Neural cell (in vitro differentiated cells): ENCODE data around the gene LPCAT4. TPM values are rescaled to one million over a fixed set of nuclear protein-coding genes. Genes with fewer than 3 reads are reported as not detected.

Experiments
- H2AFZ ChIP-seq: fragments of 200-600, 300-800 bp; sonication (generic), shearing (Covaris generic); 2 replicates; pipeline ENCODE4 v1.6.0; 2014; ENCODE audit warnings: low read depth, mild to moderate bottlenecking, antibody characterized with exemption, low read length, moderate library complexity
- H3F3A ChIP-seq: fragments of 200-600 bp; shearing (Covaris generic); 2 replicates; pipeline ENCODE4 v1.6.1; 2016; ENCODE audit warnings: mild to moderate bottlenecking, moderate library complexity, mixed read lengths, antibody characterized with exemption, low read length; ENCODE audit not compliant: insufficient read depth, poor library complexity, severe bottlenecking
- H3K27ac ChIP-seq: fragments of 200-600, 300-800 bp; sonication (generic), shearing (Covaris generic); 2 replicates; pipeline ENCODE4 v1.5.1; 2014; ENCODE audit warnings: mild to moderate bottlenecking, low read length, moderate library complexity
- H3K27me3 ChIP-seq: fragments of 300-800, 200-600 bp; sonication (generic), shearing (Covaris generic); 2 replicates; pipeline ENCODE4 v1.6.0; 2014; ENCODE audit warnings: mild to moderate bottlenecking, low read depth, low read length, moderate library complexity; ENCODE audit not compliant: insufficient read depth
- H3K36me3 ChIP-seq: fragments of 300-800, 200-600 bp; sonication (generic), shearing (Covaris generic); 2 replicates; pipeline ENCODE4 v1.5.1; 2014; ENCODE audit warnings: mild to moderate bottlenecking, antibody characterized with exemption, low read length, moderate library complexity; ENCODE audit not compliant: insufficient read depth
- H3K4me2 ChIP-seq: fragments of 300-800, 200-600 bp; sonication (generic), shearing (Covaris generic); 2 replicates; pipeline ENCODE4 v1.6.0; 2014; ENCODE audit warnings: mild to moderate bottlenecking, low read length
- H3K4me3 ChIP-seq: fragments of 300-800, 200-600 bp; sonication (generic), shearing (Covaris generic); 2 replicates; pipeline ENCODE4 v1.5.1; 2014; ENCODE audit warnings: mild to moderate bottlenecking, low read length, moderate library complexity
- H3K79me2 ChIP-seq: fragments of 200-600 bp; shearing (Covaris generic); replicated peaks from 2 replicates; pipeline ENCODE4 v1.6.0; 2014; ENCODE audit warnings: mild to moderate bottlenecking, low read length, moderate library complexity; ENCODE audit not compliant: insufficient read depth
- H3K9ac ChIP-seq: fragments of 300-800, 200-600 bp; sonication (generic), shearing (Covaris generic); 2 replicates; pipeline ENCODE4 v1.6.1; 2016; ENCODE audit warnings: mild to moderate bottlenecking, low read length, mixed read lengths
- H3K9me2 ChIP-seq: fragments of 200-600 bp; shearing (Covaris generic); 2 replicates; pipeline ENCODE4 v1.6.1; 2016; ENCODE audit warnings: mild to moderate bottlenecking, low read length, mixed read lengths; ENCODE audit not compliant: insufficient read depth
- H3K9me3 ChIP-seq: fragments of 200-600, 300-800 bp; sonication (generic), shearing (Covaris generic); 2 replicates; pipeline ENCODE4 v1.6.1; 2016; ENCODE audit warnings: mild to moderate bottlenecking, mixed run types, low read length, moderate library complexity, mixed read lengths
- H4K20me1 ChIP-seq: fragments of 200-600 bp; shearing (Covaris generic); 2 replicates; pipeline ENCODE4 v1.6.1; 2016; ENCODE audit warnings: mild to moderate bottlenecking, mixed run types; ENCODE audit not compliant: insufficient read depth
- CTCF ChIP-seq: fragments of 450-650 bp; IDR thresholded peaks from 2 replicates; pipeline ENCODE4 v1.5.1; 2014; ENCODE audit warnings: antibody characterized with exemption, mild to moderate bottlenecking, moderate library complexity; ENCODE audit not compliant: poor library complexity, severe bottlenecking
- EP300 ChIP-seq: fragments of 450-650 bp; conservative IDR thresholded peaks from 2 replicates; pipeline ENCODE4 v1.6.1; 2014; ENCODE audit warnings: antibody characterized with exemption, mild to moderate bottlenecking, moderate library complexity; ENCODE audit not compliant: poor library complexity, severe bottlenecking
- EZH2 ChIP-seq: fragments of 200-600, 300-800 bp; shearing (Covaris generic), sonication (generic); IDR thresholded peaks from 2 replicates; pipeline ENCODE4 v1.6.1; 2014; ENCODE audit warnings: antibody characterized with exemption, low read length, borderline replicate concordance, mild to moderate bottlenecking; ENCODE audit not compliant: insufficient read depth, poor library complexity, severe bottlenecking
- MXI1 ChIP-seq: fragments of 450-650 bp; conservative IDR thresholded peaks from 2 replicates; pipeline ENCODE4 v1.6.1; 2014; ENCODE audit warnings: antibody characterized with exemption, mild to moderate bottlenecking; ENCODE audit not compliant: poor library complexity, severe bottlenecking
- POLR2AphosphoS5 ChIP-seq: IDR thresholded peaks from 2 replicates; pipeline ENCODE4 v1.6.1; 2012
- RAD21 ChIP-seq: fragments of 450-650 bp; conservative IDR thresholded peaks from 2 replicates; pipeline ENCODE4 v1.6.1; 2014; ENCODE audit warnings: antibody characterized with exemption, mild to moderate bottlenecking, moderate library complexity
- REST ChIP-seq: IDR thresholded peaks from 2 replicates; pipeline ENCODE4 v1.6.1; 2012; ENCODE audit warnings: borderline replicate concordance
- SMC3 ChIP-seq: fragments of 450-650 bp; conservative IDR thresholded peaks from 2 replicates; pipeline ENCODE4 v1.6.1; 2014; ENCODE audit warnings: antibody characterized with exemption, mild to moderate bottlenecking, moderate library complexity; ENCODE audit not compliant: poor library complexity
- TAF1 ChIP-seq: IDR thresholded peaks from 2 replicates; pipeline ENCODE4 v1.6.1; 2012; ENCODE audit warnings: low read depth
- polyA plus RNA-seq: library from polyadenylated mRNA; depleted of rRNA; stranded (reverse); fragments of >200 nt; gene quantifications from 2 replicates; pipeline ENCODE4 v1.2.3, GENCODE V29; 2014

LPCAT4 gene
- polyA plus RNA-seq, 1 donor from 2014 or later, result 76.7 TPM

GRCh38 chr15:34336991-34337556, 29.9 kb downstream of the LPCAT4 start:
- TF ChIP-seq POLR2AphosphoS5 (no peak), REST (no peak), SMC3 (no peak), MXI1 (no peak), CTCF (no peak), EP300 (no peak), EZH2 (no peak), RAD21 (no peak), TAF1 (no peak)
- Histone ChIP-seq H3K9ac (peak overlapping the region; percentile 79), H2AFZ (peak overlapping the region; percentile 94), H3K27me3 (no peaks in the 10 kb centered on the region), H3K4me3 (peak overlapping the region; percentile 99), H3F3A (no peaks in the 10 kb centered on the region), H3K9me3 (no peaks in the 10 kb centered on the region), H3K27ac (peak overlapping the region; percentile 71), H3K9me2 (no peaks in the 10 kb centered on the region), H3K4me2 (peak overlapping the region; percentile 96), H3K79me2 (peaks cover 19% of the 10 kb centered on the region), H3K36me3 (no peaks in the 10 kb centered on the region), H4K20me1 (no peaks in the 10 kb centered on the region)

GRCh38 chr15:34336231-34336990, 30.6 kb downstream of the LPCAT4 start:
- Histone ChIP-seq H3K4me3 (peak overlapping the region; percentile 99), H3K4me2 (peak overlapping the region; percentile 96), H3K27ac (no peak overlapping the region), H3K9ac (peak overlapping the region; percentile 79), H3K27me3 (no peaks in the 10 kb centered on the region), H3K9me2 (no peaks in the 10 kb centered on the region), H3K9me3 (no peaks in the 10 kb centered on the region), H3K79me2 (peaks cover 12% of the 10 kb centered on the region), H2AFZ (peak overlapping the region; percentile 94), H3K36me3 (no peaks in the 10 kb centered on the region), H3F3A (no peaks in the 10 kb centered on the region), H4K20me1 (no peaks in the 10 kb centered on the region)
- no peak for TF ChIP-seq TAF1
- no peak for TF ChIP-seq POLR2AphosphoS5
- TF ChIP-seq CTCF, result no peak
- no peak for TF ChIP-seq SMC3
- no peak for TF ChIP-seq EP300
